Panc1 (cell line): ENCODE data around the gene C1QTNF1. TPM values are rescaled to one million over a fixed set of nuclear protein-coding genes. Genes with fewer than 3 reads are reported as not detected.
A peak's percentile ranks its signal among the peaks of the same experiment; 100 is the strongest.

Experiments
- ATAC-seq: fragments of 200-7000 bp; cut with Tn5 transposase; 2 replicates; pipeline ENCODE4 v1.9.1; 2020; ENCODE audit warnings: mild to moderate bottlenecking, moderate library complexity
- BruUV-seq: library from RNA; stranded (reverse); fragments of 400-500 nt; replicated peaks from 2 replicates; lab custom pipeline; 2021; lab: Mats Ljungman, UMichigan
- CTCF ChIA-PET: fragments of 300-600 bp; sonication (Branson Sonifier 250); formaldehyde crosslinking; loops from one replicate; lab custom pipeline; 2022; ENCODE audit warnings: antibody characterized with exemption; lab: Charles Lee
- POLR2A ChIA-PET: fragments of 300-600 bp; sonication (Branson Sonifier 250); formaldehyde crosslinking; loops from one replicate; lab custom pipeline; 2022; ENCODE audit warnings: antibody characterized with exemption; lab: Charles Lee
- DNase-seq: peaks from one replicate; pipeline ENCODE4 v3.0.0-alpha.2; 2010; ENCODE audit warnings: low read depth, low spot score
- H3K27ac ChIP-seq: 2 replicates; pipeline ENCODE4 v1.5.1; 2011; ENCODE audit warnings: mild to moderate bottlenecking, low read length, inconsistent platforms
- H3K27me3 ChIP-seq: fragments of 200-500 bp; sonication (Bioruptor generic); 2 replicates; pipeline ENCODE4 v1.6.0; 2014; ENCODE audit warnings: low read length, inconsistent platforms; ENCODE audit not compliant: control insufficient read depth, insufficient read depth
- H3K36me3 ChIP-seq: fragments of 200-500 bp; sonication (Bioruptor generic); 2 replicates; pipeline ENCODE4 v1.5.1; 2014; ENCODE audit warnings: inconsistent platforms, mild to moderate bottlenecking, low read length, moderate library complexity; ENCODE audit not compliant: control insufficient read depth, insufficient read depth
- H3K4me1 ChIP-seq: 2 replicates; pipeline ENCODE4 v1.5.1; 2011; ENCODE audit warnings: inconsistent platforms, mild to moderate bottlenecking, low read length, moderate library complexity; ENCODE audit not compliant: control insufficient read depth, insufficient read depth
- H3K4me3 ChIP-seq, 2 experiments: 2 replicates each; pipeline ENCODE4 v1.5.1; 2011 to 2012; ENCODE audit warnings: low read depth in 2 of 2, low read length in 2 of 2, mild to moderate bottlenecking in 2 of 2, inconsistent platforms in 1 of 2, moderate library complexity in 1 of 2
- H3K9me3 ChIP-seq: fragments of 200-500 bp; sonication (Bioruptor generic); 2 replicates; pipeline ENCODE4 v1.5.1; 2014; ENCODE audit warnings: low read depth, mild to moderate bottlenecking, inconsistent platforms, low read length, moderate library complexity; ENCODE audit not compliant: control insufficient read depth, insufficient read depth
- POLR2AphosphoS5 ChIP-seq: IDR thresholded peaks from 2 replicates; pipeline ENCODE4 v1.6.1; 2012; ENCODE audit warnings: mild to moderate bottlenecking, low read depth, low read length, moderate library complexity
- SIN3A ChIP-seq: IDR thresholded peaks from 2 replicates; pipeline ENCODE4 v1.6.1; 2012; ENCODE audit warnings: low read depth, mild to moderate bottlenecking, low read length, moderate library complexity, borderline replicate concordance; ENCODE audit not compliant: insufficient read depth
- TCF7L2 ChIP-seq: IDR thresholded peaks from 2 replicates; pipeline ENCODE4 v1.6.1; 2011; ENCODE audit warnings: mild to moderate bottlenecking, low read depth, low read length, inconsistent platforms
- in situ Hi-C: cut with HindIII; loops from 2 replicates; pipeline ENCODE4 v1.10.0; 2016; ENCODE audit warnings: low sequenced_read_pairs, low pct_unique_long_range_greater_than_20kb
- intact Hi-C: fragments of 100-400 bp; cut with micrococcal nuclease; formaldehyde crosslinking; loops from one replicate; pipeline ENCODE4 v1.10.0; 2022; ENCODE audit not compliant: unreplicated experiment
- total RNA-seq: library from RNA; stranded (reverse); gene quantifications from one replicate; pipeline ENCODE4 v1.2.1, GENCODE V29; 2021; ENCODE audit not compliant: unreplicated experiment
- TF ChIP-seq, protein P1 (sequence below), 2 experiments: IDR thresholded peaks; 2 replicates each; pipeline ENCODE4 v1.6.1; 2011 to 2012; ENCODE audit warnings: low read depth in 2 of 2, control low read depth in 1 of 2, low read length in 1 of 2, mild to moderate bottlenecking in 1 of 2, moderate library complexity in 1 of 2; ENCODE audit not compliant: insufficient read depth in 1 of 2
- TF ChIP-seq, protein P2 (sequence below): fragments of 450-650 bp; IDR thresholded peaks from 2 replicates; pipeline ENCODE4 v1.5.1; 2017; ENCODE audit warnings: mild to moderate bottlenecking

Gene C1QTNF1
- total RNA-seq, 1 experiment from 2014 or later, result 1.5 TPM

DNA sequence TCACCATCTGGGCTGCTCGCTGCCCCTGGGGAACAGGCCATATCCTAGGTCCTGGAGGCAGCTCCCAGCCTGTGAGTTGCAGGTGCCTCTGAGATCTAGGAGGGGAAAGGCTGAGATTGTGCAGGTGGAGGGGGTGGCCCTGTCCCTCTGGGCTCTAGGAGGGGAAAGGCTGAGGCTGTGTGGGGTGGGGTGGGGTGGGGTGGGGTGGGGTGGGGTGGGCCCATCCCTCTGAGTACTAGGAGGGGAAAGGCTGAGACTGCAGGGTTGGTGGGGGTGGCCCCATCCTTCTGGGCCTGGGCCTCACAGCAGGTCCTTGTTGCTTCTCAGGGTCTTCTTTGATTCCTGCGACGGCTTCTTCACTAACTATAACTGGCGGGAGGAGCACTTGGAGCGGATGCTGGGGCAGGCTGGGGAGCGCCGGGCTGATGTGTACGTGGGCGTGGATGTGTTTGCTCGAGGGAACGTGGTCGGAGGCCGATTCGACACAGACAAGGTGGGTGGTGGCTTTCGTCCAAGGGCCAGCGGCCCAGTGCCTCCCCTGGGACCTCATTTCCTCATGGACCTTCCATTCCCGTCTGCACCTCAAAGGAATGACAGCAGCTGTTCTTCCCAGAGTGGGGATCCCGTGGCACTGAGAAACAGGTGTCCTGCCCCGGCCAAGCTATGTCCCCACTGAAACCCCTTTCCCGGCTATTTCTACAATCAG lies 57.8 kb downstream of the C1QTNF1 start:
- no TSS peak for BruUV-seq
- no peaks in the 10 kb centered on the region for H3K27me3 ChIP-seq
- no peaks in the 10 kb centered on the region for H3K9me3 ChIP-seq
- H3K27ac ChIP-seq, result no peak overlapping the region
- H3K4me3 ChIP-seq, result no peak overlapping the region
- no peaks in the 10 kb centered on the region for H3K4me1 ChIP-seq
- intact Hi-C loops, result no loop called here
- POLR2A ChIA-PET, result no interaction called here
- CTCF ChIA-PET, result interaction anchor here (1.1 to 1.5 kb wide), 3 partner anchors 14 to 306 kb away, joined by 3 to 10 read pairs (median 3); no protein-coding TSS in a partner anchor
- DNase-seq (no peak), ATAC-seq (no peak)
- H3K36me3 ChIP-seq, result no peaks in the 10 kb centered on the region
- TF ChIP-seq, protein P1, sequence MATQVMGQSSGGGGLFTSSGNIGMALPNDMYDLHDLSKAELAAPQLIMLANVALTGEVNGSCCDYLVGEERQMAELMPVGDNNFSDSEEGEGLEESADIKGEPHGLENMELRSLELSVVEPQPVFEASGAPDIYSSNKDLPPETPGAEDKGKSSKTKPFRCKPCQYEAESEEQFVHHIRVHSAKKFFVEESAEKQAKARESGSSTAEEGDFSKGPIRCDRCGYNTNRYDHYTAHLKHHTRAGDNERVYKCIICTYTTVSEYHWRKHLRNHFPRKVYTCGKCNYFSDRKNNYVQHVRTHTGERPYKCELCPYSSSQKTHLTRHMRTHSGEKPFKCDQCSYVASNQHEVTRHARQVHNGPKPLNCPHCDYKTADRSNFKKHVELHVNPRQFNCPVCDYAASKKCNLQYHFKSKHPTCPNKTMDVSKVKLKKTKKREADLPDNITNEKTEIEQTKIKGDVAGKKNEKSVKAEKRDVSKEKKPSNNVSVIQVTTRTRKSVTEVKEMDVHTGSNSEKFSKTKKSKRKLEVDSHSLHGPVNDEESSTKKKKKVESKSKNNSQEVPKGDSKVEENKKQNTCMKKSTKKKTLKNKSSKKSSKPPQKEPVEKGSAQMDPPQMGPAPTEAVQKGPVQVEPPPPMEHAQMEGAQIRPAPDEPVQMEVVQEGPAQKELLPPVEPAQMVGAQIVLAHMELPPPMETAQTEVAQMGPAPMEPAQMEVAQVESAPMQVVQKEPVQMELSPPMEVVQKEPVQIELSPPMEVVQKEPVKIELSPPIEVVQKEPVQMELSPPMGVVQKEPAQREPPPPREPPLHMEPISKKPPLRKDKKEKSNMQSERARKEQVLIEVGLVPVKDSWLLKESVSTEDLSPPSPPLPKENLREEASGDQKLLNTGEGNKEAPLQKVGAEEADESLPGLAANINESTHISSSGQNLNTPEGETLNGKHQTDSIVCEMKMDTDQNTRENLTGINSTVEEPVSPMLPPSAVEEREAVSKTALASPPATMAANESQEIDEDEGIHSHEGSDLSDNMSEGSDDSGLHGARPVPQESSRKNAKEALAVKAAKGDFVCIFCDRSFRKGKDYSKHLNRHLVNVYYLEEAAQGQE (IDR thresholded peaks at IDR 0.05; ENCODE audit: insufficient read depth in 1 of 2, low read depth in 2 of 2, low read length in 1 of 2), result no peak
- no peak for TF ChIP-seq TCF7L2
- TF ChIP-seq SIN3A, result no peak
- no peak for TF ChIP-seq POLR2AphosphoS5
- TF ChIP-seq, protein P2, sequence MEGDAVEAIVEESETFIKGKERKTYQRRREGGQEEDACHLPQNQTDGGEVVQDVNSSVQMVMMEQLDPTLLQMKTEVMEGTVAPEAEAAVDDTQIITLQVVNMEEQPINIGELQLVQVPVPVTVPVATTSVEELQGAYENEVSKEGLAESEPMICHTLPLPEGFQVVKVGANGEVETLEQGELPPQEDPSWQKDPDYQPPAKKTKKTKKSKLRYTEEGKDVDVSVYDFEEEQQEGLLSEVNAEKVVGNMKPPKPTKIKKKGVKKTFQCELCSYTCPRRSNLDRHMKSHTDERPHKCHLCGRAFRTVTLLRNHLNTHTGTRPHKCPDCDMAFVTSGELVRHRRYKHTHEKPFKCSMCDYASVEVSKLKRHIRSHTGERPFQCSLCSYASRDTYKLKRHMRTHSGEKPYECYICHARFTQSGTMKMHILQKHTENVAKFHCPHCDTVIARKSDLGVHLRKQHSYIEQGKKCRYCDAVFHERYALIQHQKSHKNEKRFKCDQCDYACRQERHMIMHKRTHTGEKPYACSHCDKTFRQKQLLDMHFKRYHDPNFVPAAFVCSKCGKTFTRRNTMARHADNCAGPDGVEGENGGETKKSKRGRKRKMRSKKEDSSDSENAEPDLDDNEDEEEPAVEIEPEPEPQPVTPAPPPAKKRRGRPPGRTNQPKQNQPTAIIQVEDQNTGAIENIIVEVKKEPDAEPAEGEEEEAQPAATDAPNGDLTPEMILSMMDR, result no peak
- in situ Hi-C loops, result no loop called here

DNA sequence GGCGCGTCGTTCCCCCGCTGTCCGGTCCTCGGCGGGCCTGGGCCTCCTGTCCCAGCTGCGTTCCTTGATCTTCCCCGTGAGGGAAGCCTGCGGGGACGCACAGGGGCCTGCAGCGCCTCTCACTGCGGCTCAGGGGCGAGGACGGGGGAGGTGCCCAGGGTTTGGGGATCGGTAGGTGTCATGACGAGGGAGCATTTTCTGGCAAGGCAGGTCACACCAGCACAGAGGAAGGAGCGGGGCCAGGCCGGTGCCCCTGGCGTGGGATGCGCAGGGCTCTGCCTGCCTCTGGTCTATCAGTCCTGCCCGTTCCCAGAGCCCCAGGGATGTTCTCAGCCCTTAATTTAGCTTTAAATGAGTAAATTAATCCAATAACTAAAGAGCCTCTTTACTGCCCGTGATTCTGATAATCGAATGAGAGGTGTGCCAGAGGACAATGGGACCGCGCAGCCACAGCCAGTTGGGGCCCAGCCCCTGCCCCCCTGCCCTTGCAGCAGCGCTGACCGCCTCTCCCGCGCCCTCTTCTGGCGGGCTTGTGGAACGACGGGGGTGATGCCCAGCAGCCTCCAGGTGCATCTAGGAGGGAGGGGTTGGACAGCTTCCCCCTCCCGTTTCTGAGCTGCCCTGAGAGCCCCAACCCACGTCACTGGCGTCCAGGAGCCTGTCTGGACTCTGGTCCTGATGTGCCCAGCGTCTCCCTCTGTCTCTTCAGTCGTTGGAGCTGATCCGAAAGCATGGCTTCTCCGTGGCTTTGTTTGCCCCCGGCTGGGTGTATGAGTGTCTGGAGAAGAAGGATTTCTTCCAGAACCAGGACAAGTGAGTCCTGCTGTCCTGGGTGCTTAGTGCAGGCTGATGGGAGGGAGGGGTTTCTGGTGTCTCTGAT lies 58.6 kb downstream of the C1QTNF1 start:
- Histone ChIP-seq H3K27me3 (no peaks in the 10 kb centered on the region), H3K36me3 (no peaks in the 10 kb centered on the region), H3K4me1 (no peaks in the 10 kb centered on the region), H3K4me3 (no peak overlapping the region), H3K9me3 (no peaks in the 10 kb centered on the region), H3K27ac (no peak overlapping the region)
- in situ Hi-C loops (no loop called here), intact Hi-C loops (no loop called here)
- no TSS peak for BruUV-seq
- TF ChIP-seq, protein P2, result peak; percentile 97
- no peak for TF ChIP-seq SIN3A
- peak; percentile 63 for ATAC-seq
- DNase-seq, result no peak
- ChIA-PET POLR2A (no interaction called here), CTCF (interaction anchor here (0.7 to 1.5 kb wide), 3 partner anchors 15 to 90 kb away, joined by 3 read pairs; no protein-coding TSS in a partner anchor)
